GM19463 (cell line): ENCODE results near the gene SLC38A10.
A peak's percentile ranks its signal among the peaks of the same experiment; 100 is the strongest.

Experiments used
- ATAC-seq: cut with Tn5 transposase; IDR thresholded peaks from one replicate; pipeline ENCODE4 v1.9.1; 2021; ENCODE audit warnings: mild to moderate bottlenecking, moderate library complexity; ENCODE audit not compliant: unreplicated experiment

The SLC38A10 gene

DNA sequence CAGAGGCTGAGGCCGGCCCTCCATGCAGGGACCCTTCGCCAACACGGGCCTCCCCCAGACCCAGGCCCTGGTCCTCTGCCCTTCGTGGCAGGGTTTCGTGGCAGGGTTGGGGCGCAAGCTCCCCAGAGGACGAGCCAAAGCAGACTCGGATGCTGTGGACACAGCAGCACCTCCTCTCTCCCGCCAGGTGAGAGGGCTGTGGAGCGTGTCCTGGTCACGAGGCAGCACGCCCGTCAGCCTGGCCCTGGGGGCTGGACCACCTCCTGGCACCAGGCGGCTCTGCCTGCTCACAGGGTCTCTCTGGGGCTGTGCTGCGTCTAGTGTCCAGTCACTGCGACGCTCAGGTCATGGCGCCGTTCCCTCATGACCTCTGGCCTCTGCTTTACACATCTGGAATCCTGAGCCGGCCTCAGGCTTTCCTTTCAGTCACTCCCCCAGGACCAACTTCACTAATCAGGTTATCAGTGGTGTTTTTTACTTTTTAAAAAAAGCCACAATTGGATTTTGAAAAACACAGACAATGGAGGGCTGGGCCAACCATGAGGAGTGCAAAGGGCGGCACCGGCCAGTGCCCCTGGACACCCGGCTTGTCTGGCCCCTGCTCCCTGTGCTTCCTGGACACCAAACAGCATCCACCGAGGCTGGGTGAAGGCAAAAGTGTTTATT, 50.6 kb downstream of the SLC38A10 start:
- no peak for ATAC-seq

DNA sequence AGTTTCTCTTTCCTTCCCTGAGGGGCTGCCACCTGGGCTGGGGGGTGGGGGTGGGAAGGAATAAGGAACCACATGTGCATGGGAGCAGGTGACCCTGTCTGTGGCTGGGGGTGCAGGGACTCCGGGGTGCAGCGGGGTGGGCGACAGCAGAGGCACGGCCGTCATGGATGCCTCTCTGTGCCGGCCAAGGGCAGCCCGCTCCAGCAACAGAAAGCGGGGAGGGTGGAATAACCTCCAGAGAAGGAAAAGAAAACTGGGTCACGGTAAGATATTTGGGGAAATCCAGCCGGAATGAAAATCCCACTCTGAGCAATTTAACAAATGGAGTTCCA, 51.8 kb downstream of the SLC38A10 start:
- no peak for ATAC-seq

- no peak for ATAC-seq
Observed at GRCh38 chr17:81242421-81243332, 52.4 kb downstream of the SLC38A10 start.

GRCh38 chr17:81241648-81242420, 53.3 kb downstream of the SLC38A10 start:
- no peak for ATAC-seq

GRCh38 chr17:81241203-81241602, 53.9 kb downstream of the SLC38A10 start:
- ATAC-seq: no peak

DNA sequence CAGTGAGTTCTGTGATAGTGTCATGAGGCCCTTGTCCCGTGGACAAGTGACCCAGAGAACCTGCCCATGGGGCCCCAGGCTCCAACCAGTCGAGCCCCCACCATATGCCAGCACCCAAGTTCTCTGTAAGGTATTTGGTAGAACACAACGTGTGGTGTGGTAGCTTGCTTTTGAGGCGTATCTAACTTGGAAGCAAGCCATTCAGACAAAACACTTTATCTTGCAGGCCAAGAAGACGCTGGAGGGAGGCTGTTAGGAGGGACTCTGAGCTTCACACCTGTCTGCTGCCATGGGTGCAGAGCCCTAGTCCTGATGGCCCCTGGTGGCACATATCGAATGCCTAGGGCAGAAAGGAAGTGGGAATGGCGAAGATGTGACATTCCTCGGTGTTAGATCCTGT, 54.3 kb downstream of the SLC38A10 start:
- no peak for ATAC-seq

- ATAC-seq: no peak
Observed at GRCh38 chr17:81239714-81240555, 55.2 kb downstream of the SLC38A10 start.

DNA sequence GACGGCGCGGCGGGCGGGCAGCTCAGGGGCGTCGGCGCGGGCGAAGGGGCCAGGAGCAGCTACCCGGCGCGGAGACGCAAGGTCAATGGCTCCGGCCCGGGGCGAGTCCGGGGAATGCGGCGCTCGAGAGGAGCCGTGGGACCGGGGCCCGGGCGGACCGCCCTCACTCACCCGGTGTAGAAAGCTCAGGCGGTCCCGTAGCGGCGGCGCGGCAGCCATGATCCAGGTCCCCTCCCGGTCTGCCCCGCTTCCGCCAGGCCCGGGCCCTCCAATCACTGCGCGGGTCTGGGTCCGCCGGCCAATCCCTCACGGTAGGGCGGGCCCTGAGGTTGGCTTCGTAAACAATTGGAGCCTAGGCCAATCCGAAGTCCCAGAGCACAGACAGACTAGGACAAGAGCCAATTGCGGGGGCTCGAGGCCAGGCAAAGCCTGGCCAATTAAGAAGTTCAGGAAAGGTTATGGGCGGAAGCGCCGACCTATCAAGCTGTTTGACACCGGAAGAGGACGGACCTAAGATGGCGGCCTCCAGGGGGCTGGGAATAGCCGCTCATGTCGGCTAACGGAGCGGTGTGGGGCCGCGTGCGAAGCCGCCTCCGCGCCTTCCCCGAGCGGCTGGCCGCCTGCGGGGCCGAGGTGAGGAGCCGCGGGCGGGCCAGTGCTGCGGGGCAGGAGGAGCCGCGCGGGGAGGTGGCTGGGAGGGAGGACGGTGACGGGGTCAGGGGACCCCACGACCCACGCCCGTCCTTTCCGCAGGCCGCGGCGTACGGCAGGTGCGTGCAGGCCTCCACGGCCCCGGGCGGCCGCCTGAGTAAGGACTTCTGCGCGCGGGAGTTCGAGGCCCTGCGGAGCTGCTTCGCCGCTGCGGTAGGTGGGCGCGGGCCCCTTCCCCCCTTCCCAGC, 56.0 kb downstream of the SLC38A10 start, which contains the start of the genes NDUFAF8 and TEPSIN:
TSS of gene NDUFAF8 (plus strand) at position 504 of the 899 bp plus-strand sequence. CDS start at position 550, 46 bp downstream.
TSS of gene TEPSIN (minus strand) at position 241 of the 899 bp plus-strand sequence. CDS start at position 219, 22 bp downstream.
- ATAC-seq: peak; percentile 94

- ATAC-seq: no peak
Observed at GRCh38 chr17:81238490-81238814, 56.7 kb downstream of the SLC38A10 start.

DNA sequence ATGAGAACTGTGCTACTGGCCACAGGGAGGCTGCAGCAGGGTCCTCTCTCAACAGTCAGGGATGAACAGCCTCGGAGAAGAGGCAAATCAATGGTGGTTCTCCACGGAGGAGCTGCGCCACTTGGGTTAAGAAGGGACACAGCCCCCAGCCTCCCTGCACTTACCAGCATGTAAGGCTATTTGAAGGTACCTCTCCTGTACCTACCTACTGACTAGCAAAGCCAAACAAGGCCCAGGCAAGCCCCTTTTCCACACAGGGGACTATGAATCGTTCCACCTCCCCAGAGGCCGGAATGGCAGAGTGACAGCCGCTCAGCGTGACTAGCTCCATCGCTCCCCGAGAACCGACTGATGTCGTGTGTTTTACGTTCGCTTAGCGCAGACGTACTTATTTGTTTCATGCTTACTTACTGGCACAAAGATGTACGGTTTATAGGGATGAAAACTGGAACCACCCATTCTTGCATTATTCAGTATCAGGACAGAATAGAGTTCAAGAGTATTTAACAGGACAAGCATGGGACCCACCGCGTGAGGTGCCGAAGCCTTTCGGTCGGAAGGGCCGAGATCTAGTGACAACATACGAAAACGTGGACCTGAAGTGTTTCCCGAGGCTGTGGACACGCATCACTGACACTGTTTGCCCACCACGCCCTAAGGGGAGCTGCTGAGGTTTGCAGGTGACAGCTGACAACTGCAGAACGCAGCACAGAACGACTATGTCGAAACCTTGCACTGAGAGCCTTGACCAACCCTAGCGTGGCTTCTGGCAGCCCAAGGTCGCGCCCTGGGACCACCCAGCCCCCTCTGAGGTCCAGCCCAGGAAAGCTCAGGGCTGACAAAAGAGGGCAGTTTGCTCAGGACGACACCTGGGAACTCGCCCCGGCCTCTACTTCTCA, 57.3 kb downstream of the SLC38A10 start:
- no peak for ATAC-seq

DNA sequence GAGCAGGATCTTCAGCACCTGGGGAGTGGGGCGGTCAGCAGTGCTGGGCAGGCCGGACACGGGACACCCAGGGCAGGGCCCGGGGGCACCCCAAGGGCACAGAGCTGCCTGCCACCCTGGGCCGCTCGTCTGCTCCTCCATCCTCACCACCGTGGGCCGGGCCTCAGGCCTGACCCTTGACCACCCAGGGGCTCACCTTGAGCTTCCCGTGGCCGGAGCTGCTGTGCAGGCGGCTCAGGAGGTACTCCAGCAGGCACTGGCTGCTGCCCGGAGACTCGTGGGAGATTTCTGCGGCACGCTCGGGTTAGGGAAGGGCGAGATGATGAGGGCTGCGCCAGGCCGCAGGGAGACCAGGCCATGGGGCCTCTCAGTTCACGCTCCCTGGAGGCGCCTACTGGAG, 58.3 kb downstream of the SLC38A10 start:
- ATAC-seq: no peak

- ATAC-seq: no peak
Observed at GRCh38 chr17:81235822-81236740, 59.0 kb downstream of the SLC38A10 start.

GRCh38 chr17:81234940-81235821, 59.9 kb downstream of the SLC38A10 start:
- ATAC-seq: no peak

DNA sequence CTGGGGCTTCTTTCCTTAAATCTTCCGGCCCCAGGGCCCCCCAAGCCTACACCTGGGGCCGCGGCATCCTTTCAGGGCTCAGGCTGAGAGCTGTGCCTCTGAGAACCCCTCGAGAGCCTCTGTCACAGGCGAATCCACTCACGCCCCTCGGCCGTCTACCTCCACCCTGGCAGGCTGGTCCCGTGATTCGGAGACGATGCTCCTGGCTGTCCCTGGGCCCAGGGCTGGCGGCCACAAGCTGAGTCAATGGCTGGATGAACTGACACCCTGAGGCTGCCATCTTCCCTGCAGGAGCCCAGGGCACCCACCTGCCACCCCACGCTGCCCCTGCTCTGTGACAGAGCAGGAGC, 60.6 kb downstream of the SLC38A10 start:
- ATAC-seq: no peak

DNA sequence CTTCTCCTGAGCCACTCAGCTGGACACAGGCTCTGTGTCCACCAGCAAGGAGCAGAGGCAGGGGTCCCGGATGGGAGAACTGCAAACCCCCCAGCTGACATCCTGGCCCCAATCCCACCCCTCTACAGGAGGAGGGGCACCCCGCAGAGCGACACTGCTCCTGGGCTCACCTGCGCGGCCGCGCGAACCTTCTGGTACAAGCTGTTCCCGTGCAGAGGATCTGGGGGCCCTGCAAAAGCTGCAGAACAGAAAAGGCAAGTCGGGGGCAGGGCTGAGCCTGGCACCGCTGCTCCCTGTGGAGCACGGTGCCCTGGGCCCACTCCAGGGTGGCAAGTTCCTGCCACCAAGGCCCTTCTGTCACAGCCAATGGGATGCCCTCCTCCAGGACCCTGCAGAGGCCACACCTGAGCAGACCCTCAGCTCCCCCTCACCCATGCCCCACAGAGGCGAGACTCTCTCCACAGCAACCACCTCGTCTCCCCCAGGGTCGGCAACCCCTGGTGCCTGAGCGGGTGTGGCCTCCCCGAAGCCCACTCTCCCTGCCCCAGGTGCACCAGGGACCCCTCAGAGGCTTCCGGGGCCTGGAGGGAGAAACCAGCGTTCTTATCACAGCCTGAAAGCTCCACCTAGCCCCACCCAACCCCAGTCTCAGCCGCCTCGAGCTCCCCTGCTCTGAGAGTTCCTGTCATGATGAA, 61.1 kb downstream of the SLC38A10 start:
- ATAC-seq: no peak

DNA sequence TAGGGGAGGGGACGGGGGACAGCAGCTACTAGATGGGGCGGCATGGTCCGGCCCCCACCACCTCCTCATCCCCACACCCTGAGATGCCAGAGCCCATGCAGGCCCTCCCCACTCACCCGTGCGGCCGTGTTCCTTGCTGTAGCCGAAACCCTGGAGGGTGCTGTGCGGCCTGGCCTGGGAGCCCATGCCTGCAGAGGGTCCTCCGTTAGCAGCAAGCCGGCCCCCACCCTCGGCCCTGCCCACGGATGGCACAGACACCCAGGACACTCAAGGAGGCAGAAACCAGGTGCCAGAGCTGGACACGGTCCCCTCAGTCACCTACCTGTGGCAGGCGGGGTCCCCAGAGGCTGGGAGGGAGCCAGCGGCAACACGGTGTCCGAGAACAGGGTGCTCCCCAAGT, 61.8 kb downstream of the SLC38A10 start:
- ATAC-seq: no peak
